Gastroesophageal sphincter (tissue), 4 donors: ENCODE measurements around the gene SLC9A8. TPM values are rescaled to one million over a fixed set of nuclear protein-coding genes. Genes with fewer than 3 reads are reported as not detected.
"Not testable (repeated sequence)": the region's sequence is repeated elsewhere in the genome, so short reads cannot be mapped to it uniquely, and the experiment has no call there.

Experiments
- ATAC-seq: fragments of 150-250 bp; one replicate; pipeline ENCODE4 v1.9.1; 2016; ENCODE audit warnings: mild to moderate bottlenecking, moderate library complexity
- H3K27ac ChIP-seq, 4 donors: fragments of 200-600 bp; sonication (generic) in 3 of 4; 1 replicate in 3 of 4; 2 replicates in 1 of 4; pipeline ENCODE4 v1.5.1; 2016 to 2019
- H3K27me3 ChIP-seq: fragments of 200-600 bp; sonication (generic); one replicate; pipeline ENCODE4 v1.5.1; 2019
- H3K36me3 ChIP-seq, 2 donors: fragments of 200-600 bp; sonication (generic); one replicate each; pipeline ENCODE4 v1.5.1; 2019; ENCODE audit warnings: control low read depth in 1 of 2
- H3K4me1 ChIP-seq, 3 donors: fragments of 200-600 bp; sonication (generic); 1 replicate in 2 of 3; 2 replicates in 1 of 3; pipeline ENCODE4 v1.5.1; 2016 to 2019; ENCODE audit warnings: control low read depth in 2 of 3
- H3K4me3 ChIP-seq, 2 donors: fragments of 200-600 bp; sonication (generic); one replicate each; pipeline ENCODE4 v1.5.1; 2019; ENCODE audit warnings: mild to moderate bottlenecking in 1 of 2, moderate library complexity in 1 of 2
- H3K9me3 ChIP-seq, 3 donors: fragments of 200-600 bp; sonication (generic); one replicate each; pipeline ENCODE4 v1.5.1; 2017 to 2019; ENCODE audit warnings: control low read depth in 2 of 3
- EP300 ChIP-seq: sonication (generic); formaldehyde crosslinking; IDR thresholded peaks from one replicate; pipeline ENCODE4 v1.6.1; 2017; ENCODE audit warnings: antibody characterized with exemption, mild to moderate bottlenecking
- POLR2A ChIP-seq, 2 donors: fragments of 450-650 bp; IDR thresholded peaks; one replicate each; pipeline ENCODE4 v1.6.1; 2017; ENCODE audit warnings: antibody characterized with exemption in 2 of 2, mild to moderate bottlenecking in 2 of 2, moderate library complexity in 1 of 2
- POLR2AphosphoS5 ChIP-seq: sonication (generic); formaldehyde crosslinking; IDR thresholded peaks from one replicate; pipeline ENCODE4 v1.6.1; 2017; ENCODE audit warnings: antibody characterized with exemption
- WGBS, 2 donors: methylation state at CpG; one replicate each; pipeline ENCODE4 v1.1.5; 2018; ENCODE audit warnings: low coverage in 1 of 2; 5-methylcytosine and 5-hydroxymethylcytosine counted together
- total RNA-seq, 4 donors: library from RNA; depleted of rRNA; stranded (reverse); fragments of >200 nt; gene quantifications; one replicate each; pipeline ENCODE4 v1.1.0, GENCODE V29; 2016
- TF ChIP-seq, protein P1 (sequence below), 4 experiments: fragments of 200-600 bp in 2 of 4; fragments of 450-650 bp in 2 of 4; sonication (generic) in 1 of 4; IDR thresholded peaks; one replicate each; pipeline ENCODE4 v1.5.1; 2017 to 2019; ENCODE audit warnings: antibody characterized with exemption in 4 of 4, mild to moderate bottlenecking in 2 of 4, moderate library complexity in 2 of 4

SLC9A8 gene
- total RNA-seq, 4 donors from 2014 or later: 4.7 to 9.3 (median 7.5) TPM

DNA sequence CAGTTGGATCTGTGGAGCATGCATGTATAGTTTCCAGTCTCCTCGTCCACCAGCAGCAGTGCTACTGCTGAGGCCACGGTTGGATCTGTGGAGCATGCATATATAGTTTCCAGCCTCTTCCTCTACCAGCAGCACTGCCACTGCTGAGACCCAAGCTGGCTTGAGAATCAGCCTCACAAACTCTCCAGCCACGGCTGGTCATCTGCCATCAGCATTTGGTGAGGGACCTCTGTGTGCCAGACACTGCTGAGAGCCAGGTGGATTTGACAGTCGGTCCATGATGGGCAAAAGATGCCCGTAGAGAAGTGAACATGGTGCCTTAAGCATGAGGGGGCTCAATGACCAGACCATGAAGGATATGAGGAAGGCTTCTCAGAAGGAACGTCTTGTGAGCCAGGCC is 46.4 kb downstream of the SLC9A8 start:
- Histone ChIP-seq H3K4me3 (no peak overlapping the region), H3K9me3 (no peaks in the 10 kb centered on the region), H3K27ac (no peak overlapping the region), H3K4me1 (no peaks in the 10 kb centered on the region), H3K27me3 (no peaks in the 10 kb centered on the region), H3K36me3 (peaks cover 0 to 98% of the 10 kb centered on the region in 2 donors)
- TF ChIP-seq EP300: no peak
- no peak for TF ChIP-seq POLR2A (IDR thresholded peaks at IDR 0.05)
- TF ChIP-seq, protein P1, sequence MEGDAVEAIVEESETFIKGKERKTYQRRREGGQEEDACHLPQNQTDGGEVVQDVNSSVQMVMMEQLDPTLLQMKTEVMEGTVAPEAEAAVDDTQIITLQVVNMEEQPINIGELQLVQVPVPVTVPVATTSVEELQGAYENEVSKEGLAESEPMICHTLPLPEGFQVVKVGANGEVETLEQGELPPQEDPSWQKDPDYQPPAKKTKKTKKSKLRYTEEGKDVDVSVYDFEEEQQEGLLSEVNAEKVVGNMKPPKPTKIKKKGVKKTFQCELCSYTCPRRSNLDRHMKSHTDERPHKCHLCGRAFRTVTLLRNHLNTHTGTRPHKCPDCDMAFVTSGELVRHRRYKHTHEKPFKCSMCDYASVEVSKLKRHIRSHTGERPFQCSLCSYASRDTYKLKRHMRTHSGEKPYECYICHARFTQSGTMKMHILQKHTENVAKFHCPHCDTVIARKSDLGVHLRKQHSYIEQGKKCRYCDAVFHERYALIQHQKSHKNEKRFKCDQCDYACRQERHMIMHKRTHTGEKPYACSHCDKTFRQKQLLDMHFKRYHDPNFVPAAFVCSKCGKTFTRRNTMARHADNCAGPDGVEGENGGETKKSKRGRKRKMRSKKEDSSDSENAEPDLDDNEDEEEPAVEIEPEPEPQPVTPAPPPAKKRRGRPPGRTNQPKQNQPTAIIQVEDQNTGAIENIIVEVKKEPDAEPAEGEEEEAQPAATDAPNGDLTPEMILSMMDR (IDR thresholded peaks at IDR 0.05): no peak
- no peak for TF ChIP-seq POLR2AphosphoS5
- 87% methylated on average over 4 to 5 of the region's 6 CpGs for WGBS, 2 donors
- no peak for ATAC-seq

DNA sequence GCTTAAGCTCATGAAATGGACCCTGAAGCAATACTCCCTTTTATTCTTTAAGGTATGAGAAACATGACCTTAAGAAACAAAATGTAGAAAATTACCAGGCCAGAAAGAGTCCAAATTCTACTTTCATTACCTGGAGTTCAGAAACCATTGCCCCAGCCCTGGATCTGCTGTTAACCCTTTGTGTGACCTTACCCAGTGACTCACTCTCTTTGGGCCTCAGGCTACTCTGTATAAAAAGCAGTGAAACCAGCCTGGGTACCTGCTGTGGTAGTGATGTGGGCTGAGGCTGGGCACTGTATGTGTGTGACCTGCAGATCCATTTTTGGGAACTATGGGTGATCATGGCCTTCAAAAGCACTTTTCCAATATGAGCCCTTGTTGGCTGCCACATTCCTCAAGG is 47.2 kb downstream of the SLC9A8 start:
- no peaks in the 10 kb centered on the region for H3K9me3 ChIP-seq
- H3K36me3 ChIP-seq: peaks cover 0 to 98% of the 10 kb centered on the region in 2 donors
- TF ChIP-seq POLR2AphosphoS5: no peak
- TF ChIP-seq, protein P1 (IDR thresholded peaks at IDR 0.05): no peak
- no peak for TF ChIP-seq POLR2A (IDR thresholded peaks at IDR 0.05)
- TF ChIP-seq EP300: no peak
- no peak for ATAC-seq
- H3K4me1 ChIP-seq: no peaks in the 10 kb centered on the region
- H3K4me3 ChIP-seq: no peak overlapping the region
- H3K27ac ChIP-seq: no peak overlapping the region
- H3K27me3 ChIP-seq: no peaks in the 10 kb centered on the region

DNA sequence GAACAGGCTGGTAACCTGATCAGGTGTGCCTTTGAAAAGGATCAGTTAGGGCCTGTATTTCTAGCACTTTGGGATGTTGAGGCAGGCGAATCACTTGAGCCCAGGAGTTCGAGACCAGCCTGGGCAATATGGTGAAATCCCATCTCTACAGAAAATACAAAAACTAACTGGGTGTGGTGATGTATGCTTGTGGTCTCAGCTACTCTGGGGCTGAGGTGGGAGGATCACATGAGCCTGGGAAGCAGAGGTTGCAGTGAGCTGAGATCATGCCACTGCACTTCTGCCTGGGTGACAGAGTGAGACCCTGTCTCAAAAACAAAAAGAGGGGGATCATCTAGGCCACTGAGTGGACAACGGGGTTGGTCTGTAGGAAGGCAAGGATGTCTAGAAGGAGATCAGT is 48.6 kb downstream of the SLC9A8 start:
- H3K27me3 ChIP-seq, H3K9me3 ChIP-seq, H3K4me1 ChIP-seq, ATAC-seq, H3K4me3 ChIP-seq, H3K27ac ChIP-seq: not testable (repeated sequence)
- 90 to 93% methylated on average over 1 to 2 of the region's 3 CpGs for WGBS, 2 donors
- peaks cover 0 to 98% of the 10 kb centered on the region in 2 donors for H3K36me3 ChIP-seq

DNA sequence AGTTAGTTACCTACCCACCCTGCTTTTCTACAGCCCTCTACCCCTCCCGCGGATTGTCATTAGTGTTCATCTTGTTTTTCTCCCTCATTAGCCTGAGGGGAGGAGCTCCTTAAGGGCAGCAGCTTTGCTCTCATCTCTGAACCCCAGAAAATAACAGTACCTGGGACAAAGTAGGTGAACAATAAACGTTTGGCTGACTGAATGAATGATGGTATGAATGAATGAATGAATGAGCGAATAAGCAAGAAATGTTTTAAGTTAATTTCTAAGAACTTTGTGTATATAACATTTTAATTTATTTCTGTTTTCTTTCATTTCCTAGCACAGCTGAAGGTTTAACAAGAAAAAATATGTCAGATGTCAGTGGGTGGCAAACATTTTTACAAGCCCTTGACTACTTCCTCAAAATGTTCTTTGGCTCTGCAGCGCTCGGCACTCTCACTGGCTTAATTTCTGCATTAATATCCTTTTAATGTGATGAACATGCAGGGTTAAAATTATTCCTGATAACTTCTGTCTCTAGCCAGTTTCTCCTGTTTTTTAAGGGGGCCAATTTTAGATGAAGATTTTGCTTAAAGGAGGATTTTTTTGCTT is 50.1 kb downstream of the SLC9A8 start:
- H3K27ac ChIP-seq: no peak overlapping the region
- TF ChIP-seq POLR2A (IDR thresholded peaks at IDR 0.05) (no peak), EP300 (no peak), POLR2AphosphoS5 (no peak)
- TF ChIP-seq, protein P1 (IDR thresholded peaks at IDR 0.05): no peak
- H3K9me3 ChIP-seq: no peaks in the 10 kb centered on the region
- no peak overlapping the region for H3K4me3 ChIP-seq
- WGBS, 2 donors: 87 to 90% methylated on average over 5 to 6 of the region's 6 CpGs
- no peak for ATAC-seq
- peaks cover 0 to 3% (median 0%) of the 10 kb centered on the region in 3 donors for H3K4me1 ChIP-seq
- H3K36me3 ChIP-seq: peaks cover 0 to 89% of the 10 kb centered on the region in 2 donors
- no peaks in the 10 kb centered on the region for H3K27me3 ChIP-seq

DNA sequence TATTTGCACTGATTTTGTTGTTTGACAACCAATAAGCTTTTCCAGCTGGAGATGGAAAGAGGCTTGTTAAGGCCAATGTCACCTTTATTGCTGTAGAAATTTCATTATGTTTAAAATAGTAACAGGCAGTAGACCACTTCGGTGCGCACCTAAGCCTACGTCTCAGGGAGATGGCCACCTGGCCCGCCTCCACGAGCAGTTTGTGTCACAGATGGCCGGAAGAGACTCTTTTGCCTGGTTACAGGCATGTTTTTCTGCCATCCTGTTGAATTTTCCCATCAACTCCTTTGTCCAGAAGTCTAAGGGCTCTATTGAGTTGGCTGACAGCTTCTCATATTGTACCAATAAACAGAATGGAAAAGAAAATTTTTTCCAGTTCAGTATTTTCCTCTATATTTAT is 51.0 kb downstream of the SLC9A8 start:
- Histone ChIP-seq H3K27me3 (no peaks in the 10 kb centered on the region), H3K4me1 (peaks cover 0 to 12% (median 0%) of the 10 kb centered on the region in 3 donors), H3K9me3 (no peaks in the 10 kb centered on the region), H3K36me3 (peaks cover 0 to 89% of the 10 kb centered on the region in 2 donors), H3K27ac (no peak overlapping the region), H3K4me3 (no peak overlapping the region)
- TF ChIP-seq EP300 (no peak), POLR2AphosphoS5 (no peak), POLR2A (IDR thresholded peaks at IDR 0.05) (no peak)
- TF ChIP-seq, protein P1 (IDR thresholded peaks at IDR 0.05): no peak
- WGBS, 2 donors: 87 to 92% methylated on average over 5 to 6 of the region's 6 CpGs
- ATAC-seq: no peak
